Endothelial cell of hepatic sinusoid (primary cell): ENCODE measurements around the gene CHRNA4.
"Not testable (repeated sequence)": the region's sequence is repeated elsewhere in the genome, so short reads cannot be mapped to it uniquely, and the experiment has no call there.

Experiments used
- in situ Hi-C: cut with HindIII; loops from 2 replicates; pipeline ENCODE4 v1.10.0; 2017; ENCODE audit warnings: low sequenced_read_pairs

CHRNA4 gene

GRCh38 chr20:63313349-63314014, 47.7 kb downstream of the CHRNA4 start:
- in situ Hi-C loops = no loop called here

DNA sequence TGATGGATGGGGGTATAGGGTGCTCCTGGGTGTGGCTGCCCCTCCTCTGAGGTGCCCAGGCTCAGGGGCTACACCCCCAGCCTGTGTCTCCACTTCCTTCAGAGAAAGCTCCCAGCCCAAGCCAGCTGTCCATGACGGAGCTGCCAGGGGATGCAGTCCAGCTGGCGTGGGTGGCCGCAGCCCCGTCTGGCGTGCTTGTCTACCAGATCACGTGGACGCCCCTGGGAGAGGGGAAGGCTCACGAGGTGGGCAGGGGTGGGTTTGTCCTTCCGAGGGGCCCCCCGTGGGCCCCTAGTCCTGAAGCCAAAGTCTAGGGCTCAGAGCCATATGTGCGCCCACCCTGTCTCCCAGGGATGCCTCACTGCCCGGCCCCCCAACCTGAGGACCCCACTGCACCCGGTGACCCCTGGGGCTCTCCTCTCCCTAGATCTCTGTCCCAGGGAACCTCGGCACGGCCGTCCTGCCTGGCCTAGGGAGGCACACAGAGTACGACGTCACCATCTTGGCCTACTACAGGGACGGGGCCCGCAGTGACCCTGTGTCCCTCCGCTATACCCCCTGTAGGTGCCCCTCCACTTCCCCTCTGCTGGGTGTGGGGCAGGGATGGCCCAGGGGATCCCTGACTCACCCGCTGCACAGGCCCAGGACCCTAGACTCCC, 48.3 kb downstream of the CHRNA4 start:
- in situ Hi-C loops = no loop called here

DNA sequence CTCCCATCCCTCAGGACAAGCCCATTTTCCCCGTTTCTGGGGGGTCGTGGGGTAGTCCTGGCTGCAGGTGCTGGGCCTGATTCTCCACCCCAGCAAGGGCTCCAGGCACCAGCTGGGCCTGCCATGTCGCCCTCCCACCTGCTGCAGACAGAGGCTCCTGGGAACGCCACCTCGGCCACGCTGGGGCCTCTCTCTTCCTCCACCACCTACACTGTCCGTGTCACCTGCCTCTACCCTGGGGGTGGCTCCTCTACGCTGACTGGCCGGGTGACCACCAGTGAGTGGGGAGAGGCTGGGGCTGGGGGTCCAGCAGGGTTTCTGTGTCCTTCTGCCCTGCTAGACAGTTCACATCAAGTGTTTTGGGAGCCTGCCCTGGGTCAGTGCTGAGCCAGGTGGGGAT, 48.9 kb downstream of the CHRNA4 start:
- in situ Hi-C loops = no loop called here

- in situ Hi-C loops = no loop called here
Observed at GRCh38 chr20:63311833-63312243, 49.3 kb downstream of the CHRNA4 start.

GRCh38 chr20:63311186-63311832, 49.8 kb downstream of the CHRNA4 start:
- in situ Hi-C loops = no loop called here

- in situ Hi-C loops = no loop called here
Observed at GRCh38 chr20:63310265-63310991, 50.7 kb downstream of the CHRNA4 start.

DNA sequence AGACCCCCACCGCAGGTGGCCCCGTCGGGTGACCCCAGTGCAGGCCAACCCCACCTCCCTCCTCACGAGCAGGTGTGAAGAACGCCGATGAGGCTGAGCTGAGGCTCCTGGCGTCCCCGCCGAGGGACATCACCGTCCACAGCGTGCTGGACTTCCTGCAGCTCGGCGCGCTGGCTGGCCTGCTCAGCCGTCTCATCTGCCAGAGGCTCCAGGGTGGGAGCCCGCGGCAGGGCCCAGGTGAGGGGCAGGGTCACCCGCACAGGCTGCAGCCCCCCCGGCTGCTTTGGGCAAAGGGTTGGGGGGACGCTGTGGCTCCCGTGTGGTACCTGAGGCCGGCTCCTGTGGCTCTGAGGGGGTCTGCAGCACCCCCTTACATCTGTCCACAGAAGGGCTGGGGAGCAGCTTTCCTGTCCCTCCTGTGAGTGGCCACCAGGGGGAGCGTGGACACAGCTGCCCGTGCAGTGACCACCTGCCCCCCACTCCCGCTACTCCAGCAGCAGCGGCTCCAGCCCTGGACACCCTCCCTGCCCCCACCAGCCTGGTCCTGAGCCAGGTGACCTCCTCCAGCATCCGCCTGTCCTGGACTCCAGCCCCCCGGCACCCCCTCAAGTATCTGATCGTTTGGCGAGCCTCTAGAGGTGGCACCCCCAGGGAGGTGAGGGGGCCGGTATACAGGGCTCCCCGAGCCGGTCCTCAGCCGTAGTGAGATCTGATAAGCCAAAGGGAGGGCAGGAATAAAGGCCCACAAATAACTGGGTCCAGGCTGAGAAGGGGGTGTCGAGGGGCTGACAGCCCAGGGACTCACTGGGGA, 51.7 kb downstream of the CHRNA4 start:
- in situ Hi-C loops = no loop called here

GRCh38 chr20:63308218-63308911, 52.8 kb downstream of the CHRNA4 start:
- in situ Hi-C loops = no loop called here

DNA sequence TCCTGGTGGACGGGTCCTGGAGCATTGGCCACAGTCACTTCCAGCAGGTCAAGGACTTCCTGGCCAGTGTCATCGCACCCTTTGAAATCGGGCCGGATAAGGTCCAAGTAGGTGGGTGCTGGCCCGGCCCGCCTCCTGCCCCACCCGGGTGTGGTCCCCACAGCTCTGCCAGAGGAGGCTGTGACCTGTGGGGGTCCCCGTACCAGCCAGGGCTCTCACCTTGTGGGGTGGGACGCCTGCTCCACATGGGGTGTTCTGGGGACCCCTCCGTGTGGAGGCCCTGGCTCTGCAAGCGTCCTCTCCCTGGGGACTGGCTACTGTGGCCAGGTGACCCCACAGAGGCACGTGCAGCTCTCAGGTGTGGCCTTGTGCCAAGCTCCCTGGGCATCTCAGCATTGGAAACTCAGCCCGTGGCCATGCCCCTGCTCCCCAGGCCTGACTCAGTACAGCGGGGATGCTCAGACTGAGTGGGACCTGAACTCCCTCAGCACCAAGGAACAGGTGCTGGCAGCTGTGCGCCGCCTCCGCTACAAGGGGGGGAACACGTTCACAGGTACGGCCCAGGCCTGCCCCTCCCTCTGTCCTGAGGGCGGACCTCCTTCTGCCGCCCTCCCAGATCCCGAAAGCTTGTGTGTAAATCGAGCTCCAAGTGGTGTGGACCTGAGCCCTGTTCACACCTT, 53.5 kb downstream of the CHRNA4 start:
- in situ Hi-C loops = no loop called here

- in situ Hi-C loops = no loop called here
Observed at GRCh38 chr20:63306673-63307537, 54.2 kb downstream of the CHRNA4 start.

DNA sequence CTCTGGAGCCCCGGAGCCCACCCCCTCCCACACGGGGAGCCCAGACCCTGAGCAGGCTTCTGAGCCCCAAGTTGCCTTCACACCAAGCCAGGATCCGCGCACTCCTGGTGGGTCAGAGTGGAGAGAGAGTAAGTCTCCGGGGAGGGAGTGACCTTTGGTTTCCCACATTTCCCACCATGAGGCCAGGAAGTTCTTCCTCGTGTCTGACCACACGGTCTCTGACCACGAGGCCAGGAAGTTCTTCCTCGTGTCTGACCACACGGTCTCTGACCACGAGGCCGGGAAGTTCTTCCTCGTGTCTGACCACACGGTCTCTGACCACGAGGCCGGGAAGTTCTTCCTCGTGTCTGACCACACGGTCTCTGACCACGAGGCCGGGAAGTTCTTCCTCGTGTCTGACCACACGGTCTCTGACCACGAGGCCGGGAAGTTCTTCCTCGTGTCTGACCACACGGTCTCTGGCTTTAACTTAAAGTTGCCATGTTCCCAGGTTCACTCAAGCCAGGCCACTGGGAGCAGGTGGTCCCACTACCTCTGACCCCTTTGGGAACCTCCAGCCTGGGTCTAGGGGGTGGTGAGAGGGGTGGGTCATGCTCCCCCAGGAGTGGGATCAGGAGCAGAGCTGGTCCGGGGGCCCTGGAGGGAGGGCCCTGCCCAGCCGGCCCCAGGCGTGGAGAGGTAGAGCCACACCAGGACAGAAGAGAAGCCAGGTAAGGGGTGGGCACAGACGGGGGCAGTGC, 55.0 kb downstream of the CHRNA4 start:
- in situ Hi-C loops = not testable (repeated sequence)

DNA sequence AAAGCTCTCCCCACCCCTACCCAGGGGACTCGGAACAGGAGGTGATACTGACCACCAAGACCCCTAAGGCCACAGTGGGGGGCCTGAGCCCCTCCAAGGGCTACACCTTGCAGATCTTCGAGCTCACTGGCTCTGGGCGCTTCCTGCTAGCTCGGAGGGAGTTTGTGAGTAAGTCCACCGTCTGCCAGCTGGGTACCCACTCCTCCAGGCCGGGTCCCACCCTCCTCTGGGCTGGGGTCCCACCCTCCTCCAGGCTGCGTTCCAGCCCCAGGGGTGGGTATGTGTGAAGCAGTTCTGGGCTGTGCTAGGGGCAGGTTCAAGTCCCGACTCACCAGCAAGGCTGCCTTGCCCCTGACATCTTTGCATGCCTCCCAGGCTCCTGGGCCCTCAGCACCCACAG, 55.8 kb downstream of the CHRNA4 start:
- in situ Hi-C loops = no loop called here

DNA sequence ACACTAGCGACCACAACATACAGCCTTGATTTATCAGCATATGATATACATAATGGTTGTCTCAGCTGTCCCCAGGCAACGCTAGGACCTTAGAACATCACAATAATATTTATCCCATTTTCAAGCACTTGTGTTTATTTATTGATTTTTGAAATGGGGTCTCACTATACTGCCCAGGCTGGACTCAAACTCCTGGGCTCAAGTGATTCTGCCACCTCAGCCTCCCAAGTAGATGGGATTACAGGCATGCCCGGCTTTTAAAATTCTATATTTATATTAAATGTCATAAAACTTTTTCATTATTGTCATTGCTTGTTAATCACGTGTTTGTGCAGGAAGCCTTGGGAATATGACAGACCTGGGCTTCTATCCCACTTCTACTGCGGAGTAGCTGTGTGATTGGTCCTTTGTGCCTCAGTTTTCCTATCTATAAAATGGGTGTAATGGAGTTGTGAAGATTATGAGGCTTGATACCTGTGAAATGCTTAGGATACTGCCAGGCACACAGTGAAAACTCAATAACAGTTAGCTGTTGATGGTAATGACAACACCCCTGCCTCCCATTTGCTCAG, 58.0 kb downstream of the CHRNA4 start:
- in situ Hi-C loops = no loop called here

DNA sequence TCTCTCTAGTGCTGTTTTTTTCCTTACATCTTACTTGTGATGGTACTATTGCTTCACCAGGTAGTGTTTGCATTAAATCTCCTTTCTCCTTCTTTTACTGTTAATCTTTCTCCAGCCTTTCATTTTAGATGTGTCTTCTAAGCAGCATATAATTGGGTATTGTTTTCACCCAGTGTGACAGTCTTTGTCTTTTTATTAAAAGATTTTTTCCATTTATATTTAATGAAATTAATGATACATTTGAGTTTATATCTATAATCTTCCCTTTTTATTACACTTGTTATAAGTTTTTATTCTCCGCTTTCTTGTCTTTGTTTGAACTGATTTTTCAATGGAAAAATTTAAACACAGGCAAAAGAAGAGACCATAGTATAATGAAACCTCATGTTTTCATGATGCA, 59.5 kb downstream of the CHRNA4 start:
- in situ Hi-C loops = no loop called here

DNA sequence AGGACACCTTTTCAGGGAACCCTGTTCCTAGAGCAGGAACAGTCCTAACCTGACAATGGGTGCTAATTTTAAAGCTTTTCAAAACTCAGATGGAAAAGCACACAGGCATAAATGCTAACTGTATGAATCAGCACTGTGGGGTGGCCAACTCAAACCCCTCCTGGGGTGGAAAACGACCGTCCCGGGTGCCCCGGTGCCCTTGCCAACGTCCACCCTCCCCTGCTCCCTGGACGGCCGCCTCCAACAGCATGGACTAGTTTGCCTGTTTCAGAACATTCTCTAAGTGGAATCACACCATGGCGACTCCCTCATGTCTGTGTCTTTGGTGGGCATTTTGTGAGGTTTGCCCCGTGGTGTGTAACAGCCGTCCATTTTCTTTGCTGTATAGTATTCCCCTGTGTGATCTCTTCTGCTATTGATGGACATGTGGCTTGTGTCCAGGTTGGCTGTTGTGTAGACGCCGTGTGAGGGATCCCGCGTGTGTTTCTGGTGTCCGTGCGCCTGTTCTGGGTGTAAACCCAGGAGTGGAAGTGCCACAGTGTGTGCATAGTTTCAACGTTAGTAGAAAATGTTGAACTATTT, 62.3 kb downstream of the CHRNA4 start:
- in situ Hi-C loops = loop anchor here (5.0 to 25.0 kb wide), 4 partner anchors 42 to 238 kb away; partner anchors contain the start of gene PTK6

DNA sequence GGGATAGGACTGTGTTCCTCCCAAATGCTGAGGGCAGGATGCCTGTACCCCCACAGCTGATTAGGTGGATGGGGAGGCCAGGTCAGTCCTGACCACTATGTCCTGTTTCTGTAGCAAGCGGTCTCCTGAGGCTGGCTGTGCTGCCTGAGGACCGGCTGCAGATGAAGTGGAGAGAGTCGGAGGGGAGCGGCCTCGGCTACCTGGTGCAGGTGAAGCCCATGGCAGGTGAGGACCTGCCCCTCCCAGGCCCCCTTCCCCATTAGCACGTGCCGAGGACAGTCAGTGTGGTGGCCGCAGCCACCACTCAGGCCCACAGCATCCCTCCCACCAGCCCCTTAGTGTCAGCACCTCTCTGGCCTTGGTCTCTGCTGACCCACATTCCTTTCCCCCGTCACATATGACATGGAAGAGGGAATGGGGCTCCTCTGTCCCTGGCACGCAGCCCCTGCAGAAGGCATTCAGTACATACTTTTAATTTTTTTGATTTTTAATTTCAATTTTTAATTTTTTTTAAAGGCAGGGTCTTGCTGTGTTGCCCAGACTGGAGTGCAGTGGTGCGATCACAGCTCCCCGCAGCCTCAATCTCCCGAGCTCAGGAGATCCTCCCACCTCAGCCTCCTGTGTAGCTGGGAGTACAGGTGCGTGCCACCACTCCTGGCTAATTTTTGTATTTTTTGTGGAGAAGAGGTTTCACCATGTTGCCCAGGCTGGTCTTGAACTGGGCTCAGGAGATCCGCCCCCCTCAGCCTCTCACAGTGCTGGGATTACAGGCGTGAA, 63.2 kb downstream of the CHRNA4 start:
- in situ Hi-C loops = loop anchor here (5.0 to 25.0 kb wide), 4 partner anchors 41 to 239 kb away; partner anchors contain the start of gene PTK6
